CD14-positive monocyte (primary cell): ENCODE data around the gene SPATA32. TPM values are rescaled to one million over a fixed set of nuclear protein-coding genes. Genes with fewer than 3 reads are reported as not detected.

Experiments
- DNase-seq, 3 donors: peaks; one replicate each; pipeline ENCODE4 v3.0.0-alpha.2; 2011 to 2022
- H2AFZ ChIP-seq: 2 replicates; pipeline ENCODE4 v1.6.0; 2012; ENCODE audit warnings: mild to moderate bottlenecking, low read depth, low read length, inconsistent platforms; ENCODE audit not compliant: insufficient read depth, poor library complexity, severe bottlenecking
- H3K27ac ChIP-seq, 2 donors: 1 replicate in 1 of 2; 2 replicates in 1 of 2; pipeline ENCODE4 v1.5.1; 2012 to 2013; ENCODE audit warnings: low read length in 2 of 2, control low read depth in 1 of 2, inconsistent platforms in 1 of 2, low read depth in 1 of 2, mild to moderate bottlenecking in 1 of 2
- H3K27me3 ChIP-seq, 2 donors: one replicate each; pipeline versions ENCODE4 v1.6.0 to v1.6.1; 2011 to 2013; ENCODE audit warnings: low read length in 2 of 2; ENCODE audit not compliant: control insufficient read depth in 2 of 2, insufficient read depth in 2 of 2
- H3K36me3 ChIP-seq, 2 donors: replicated peaks in 1 of 2; 1 replicate in 1 of 2; 2 replicates in 1 of 2; pipeline versions ENCODE4 v1.5.1 to v1.6.1; 2012 to 2013; ENCODE audit warnings: low read length in 2 of 2, control low read depth in 1 of 2, inconsistent platforms in 1 of 2, mild to moderate bottlenecking in 1 of 2; ENCODE audit not compliant: insufficient read depth in 2 of 2, control insufficient read depth in 1 of 2
- H3K4me1 ChIP-seq, 2 donors: 1 replicate in 1 of 2; 2 replicates in 1 of 2; pipeline versions ENCODE4 v1.5.1 to v1.6.1; 2012 to 2013; ENCODE audit warnings: low read length in 2 of 2, control low read depth in 1 of 2, inconsistent platforms in 1 of 2, mild to moderate bottlenecking in 1 of 2, moderate library complexity in 1 of 2; ENCODE audit not compliant: insufficient read depth in 2 of 2, control insufficient read depth in 1 of 2
- H3K4me2 ChIP-seq: replicated peaks from 2 replicates; pipeline ENCODE3; 2012; ENCODE audit warnings: low read length, moderate library complexity, mild to moderate bottlenecking; ENCODE audit not compliant: poor library complexity, severe bottlenecking; ENCODE audit errors: extremely low read depth
- H3K4me3 ChIP-seq, 3 experiments: fragments of 200-600 bp in 1 of 3; sonication (generic) in 1 of 3; replicated peaks in 1 of 3; 1 replicate in 2 of 3; 2 replicates in 1 of 3; pipeline ENCODE4 v1.5.1; 2011 to 2013; ENCODE audit warnings: low read length in 3 of 3, mild to moderate bottlenecking in 3 of 3, control low read depth in 2 of 3, low read depth in 2 of 3, inconsistent platforms in 1 of 3, moderate library complexity in 1 of 3
- H3K79me2 ChIP-seq: 2 replicates; pipeline ENCODE4 v1.6.0; 2012; ENCODE audit warnings: mild to moderate bottlenecking, control low read depth, inconsistent platforms, low read length, moderate library complexity; ENCODE audit not compliant: insufficient read depth
- H3K9ac ChIP-seq: 2 replicates; pipeline ENCODE4 v1.6.0; 2017; ENCODE audit warnings: low read length, mild to moderate bottlenecking; ENCODE audit not compliant: insufficient read depth, poor library complexity, severe bottlenecking
- H3K9me3 ChIP-seq, 2 donors: replicated peaks in 1 of 2; 1 replicate in 1 of 2; 2 replicates in 1 of 2; pipeline versions ENCODE4 v1.5.1 to v1.6.1; 2012 to 2013; ENCODE audit warnings: low read length in 2 of 2, control low read depth in 1 of 2; ENCODE audit not compliant: control insufficient read depth in 1 of 2, insufficient read depth in 1 of 2
- H4K20me1 ChIP-seq: 2 replicates; pipeline ENCODE4 v1.6.0; 2012; ENCODE audit warnings: mild to moderate bottlenecking, low read length, control low read depth, moderate library complexity; ENCODE audit not compliant: insufficient read depth
- H3K27ac Mint-ChIP-seq, 7 donors: one replicate each; pipeline ENCODE4 v1.8.0; 2020; ENCODE audit warnings: mild to moderate bottlenecking in 7 of 7, mixed read lengths in 7 of 7, moderate library complexity in 6 of 7, inconsistent platforms in 2 of 7
- H3K27me3 Mint-ChIP-seq, 3 donors: one replicate each; pipeline ENCODE4 v1.8.0; 2021 to 2022; ENCODE audit warnings: low read depth in 3 of 3, mild to moderate bottlenecking in 3 of 3, mixed read lengths in 3 of 3, moderate library complexity in 3 of 3, inconsistent platforms in 1 of 3
- H3K36me3 Mint-ChIP-seq, 2 donors: one replicate each; pipeline ENCODE4 v1.8.0; 2020; ENCODE audit warnings: mixed read lengths in 2 of 2, inconsistent platforms in 1 of 2, mild to moderate bottlenecking in 1 of 2
- H3K4me1 Mint-ChIP-seq: one replicate; pipeline ENCODE4 v1.8.0; 2020; ENCODE audit warnings: mild to moderate bottlenecking, mixed read lengths
- H3K4me3 Mint-ChIP-seq, 2 donors: one replicate each; pipeline ENCODE4 v1.8.0; 2020; ENCODE audit warnings: mild to moderate bottlenecking in 2 of 2, mixed read lengths in 2 of 2, moderate library complexity in 1 of 2
- H3K9me3 Mint-ChIP-seq, 7 donors: one replicate each; pipeline ENCODE4 v1.8.0; 2020 to 2022; ENCODE audit warnings: mixed read lengths in 7 of 7, mild to moderate bottlenecking in 6 of 7, moderate library complexity in 6 of 7, inconsistent platforms in 2 of 7
- WGBS: methylation state at CpG from one replicate; pipeline ENCODE4 v1.1.5; 2013; ENCODE audit warnings: missing lambda C conversion rate; ENCODE audit not compliant: insufficient coverage; 5-methylcytosine and 5-hydroxymethylcytosine counted together
- intact Hi-C, 2 donors: fragments of 100-400 bp; cut with micrococcal nuclease; formaldehyde crosslinking; loops; one replicate each; pipeline versions ENCODE4 v1.15.0 to v1.15.1; 2023
- polyA plus RNA-seq, 3 donors: library from polyadenylated mRNA; depleted of rRNA in 1 of 3; unstranded in 2 of 3; stranded (reverse) in 1 of 3; fragments of 300-500 nt in 2 of 3; fragments of >200 nt in 1 of 3; fragmentation: Illumina TruSeq in 2 of 3; gene quantifications; 1 replicate in 2 of 3; 2 replicates in 1 of 3; pipeline ENCODE4 v1.2.3, GENCODE V29; 2012 to 2021
- TF ChIP-seq, protein P1 (sequence below): fragments of 200-600 bp; IDR thresholded peaks from one replicate; pipeline ENCODE4 v1.8.0; 2022; ENCODE audit warnings: antibody characterized with exemption, mild to moderate bottlenecking

SPATA32 gene
- polyA plus RNA-seq, 3 donors, result not detected

GRCh38 chr17:45283711-45284110 lies 21.8 kb upstream of the SPATA32 start:
- Histone ChIP-seq H3K27ac (no peak overlapping the region), H3K4me1 (no peaks in the 10 kb centered on the region), H3K9ac (no peak overlapping the region), H4K20me1 (peaks cover 41% of the 10 kb centered on the region), H3K79me2 (no peaks in the 10 kb centered on the region), H2AFZ (no peak overlapping the region), H3K36me3 (peaks cover 66 to 97% of the 10 kb centered on the region in 2 donors), H3K27me3 (no peaks in the 10 kb centered on the region), H3K4me2 (no peak overlapping the region), H3K4me3 (no peak overlapping the region), H3K9me3 (no peaks in the 10 kb centered on the region)
- Mint-ChIP-seq H3K27me3 (peaks cover 0 to 2% (median 0%) of the 10 kb centered on the region in 3 donors), H3K27ac (peak overlapping the region in 2 of 7 donors; percentile 54 to 74), H3K4me3 (no peak overlapping the region), H3K36me3 (peaks cover 75 to 93% of the 10 kb centered on the region in 2 donors), H3K4me1 (peaks cover 9% of the 10 kb centered on the region), H3K9me3 (peaks cover 0 to 2% (median 0%) of the 10 kb centered on the region in 7 donors)
- WGBS, result 100% methylated on average over 2 of the region's 10 CpGs
- intact Hi-C loops, result no loop called here
- TF ChIP-seq, protein P1, sequence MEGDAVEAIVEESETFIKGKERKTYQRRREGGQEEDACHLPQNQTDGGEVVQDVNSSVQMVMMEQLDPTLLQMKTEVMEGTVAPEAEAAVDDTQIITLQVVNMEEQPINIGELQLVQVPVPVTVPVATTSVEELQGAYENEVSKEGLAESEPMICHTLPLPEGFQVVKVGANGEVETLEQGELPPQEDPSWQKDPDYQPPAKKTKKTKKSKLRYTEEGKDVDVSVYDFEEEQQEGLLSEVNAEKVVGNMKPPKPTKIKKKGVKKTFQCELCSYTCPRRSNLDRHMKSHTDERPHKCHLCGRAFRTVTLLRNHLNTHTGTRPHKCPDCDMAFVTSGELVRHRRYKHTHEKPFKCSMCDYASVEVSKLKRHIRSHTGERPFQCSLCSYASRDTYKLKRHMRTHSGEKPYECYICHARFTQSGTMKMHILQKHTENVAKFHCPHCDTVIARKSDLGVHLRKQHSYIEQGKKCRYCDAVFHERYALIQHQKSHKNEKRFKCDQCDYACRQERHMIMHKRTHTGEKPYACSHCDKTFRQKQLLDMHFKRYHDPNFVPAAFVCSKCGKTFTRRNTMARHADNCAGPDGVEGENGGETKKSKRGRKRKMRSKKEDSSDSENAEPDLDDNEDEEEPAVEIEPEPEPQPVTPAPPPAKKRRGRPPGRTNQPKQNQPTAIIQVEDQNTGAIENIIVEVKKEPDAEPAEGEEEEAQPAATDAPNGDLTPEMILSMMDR, result no peak
- no peak for DNase-seq

- WGBS, result 89% methylated on average over 13 of the region's 21 CpGs
- TF ChIP-seq, protein P1, result no peak
- Histone ChIP-seq H3K4me2 (no peak overlapping the region), H3K36me3 (peaks cover 60 to 97% of the 10 kb centered on the region in 2 donors), H3K79me2 (no peaks in the 10 kb centered on the region), H2AFZ (no peak overlapping the region), H3K4me3 (no peak overlapping the region), H3K27me3 (no peaks in the 10 kb centered on the region), H3K9ac (no peak overlapping the region), H3K4me1 (no peaks in the 10 kb centered on the region), H3K9me3 (no peaks in the 10 kb centered on the region), H4K20me1 (peaks cover 48% of the 10 kb centered on the region), H3K27ac (no peak overlapping the region)
- peak overlapping the region in 2 of 7 donors; percentile 16 to 36 for H3K27ac Mint-ChIP-seq
- peaks cover 0 to 2% (median 2%) of the 10 kb centered on the region in 3 donors for H3K27me3 Mint-ChIP-seq
- peaks cover 73 to 91% of the 10 kb centered on the region in 2 donors for H3K36me3 Mint-ChIP-seq
- H3K9me3 Mint-ChIP-seq, result no peaks in the 10 kb centered on the region
- peaks cover 9% of the 10 kb centered on the region for H3K4me1 Mint-ChIP-seq
- intact Hi-C loops, result no loop called here
- no peak for DNase-seq
- no peak overlapping the region for H3K4me3 Mint-ChIP-seq
These were observed 21.1 kb upstream of the SPATA32 start for GRCh38 chr17:45282683-45283644.
